ENCODE data around the gene PAPPA. TPM values are rescaled to one million over a fixed set of nuclear protein-coding genes. Genes with fewer than 3 reads are reported as not detected.

Gene PAPPA
- total and polyA plus RNA-seq, 9 of the 15 experiments (the other 6 are each of a cell fraction or from before 2014, with no cell fraction given): 0.06 to 0.18 (median 0.11) TPM

- H3K4me1 ChIP-seq (replicated peaks in 1 of 2; ENCODE audit: control insufficient read depth in 2 of 2, insufficient read depth in 2 of 2, low read length in 2 of 2): no peaks in the 10 kb centered on the region
- CTCF ChIA-PET (ENCODE audit: low intra/inter-chr PET ratio): no interaction called here
- no peak overlapping the region for H3K4me2 ChIP-seq (ENCODE audit: insufficient read depth, low read length)
- BruUV-seq (replicated peaks): no TSS peak
- DNase-seq (ENCODE audit: extremely low read depth in 1 of 4, low spot score in 3 of 4) (no peak), FAIRE-seq (no peak), ATAC-seq (no peak)
- H3K27me3 ChIP-seq (ENCODE audit: control insufficient read depth in 2 of 2, insufficient read depth in 2 of 2, low read length in 2 of 2): no peaks in the 10 kb centered on the region; a peak in 1 of 5 replicates
- no peak for TF ChIP-seq ZNF282 (CRISPR knock-in tag; IDR thresholded peaks at IDR 0.05)
- TF ChIP-seq POLR2H (tag; IDR thresholded peaks at IDR 0.05; ENCODE audit: low read depth): no peak
- TF ChIP-seq LCOR (CRISPR knock-in tag; IDR thresholded peaks at IDR 0.05): no peak
- TF ChIP-seq, protein P1, sequence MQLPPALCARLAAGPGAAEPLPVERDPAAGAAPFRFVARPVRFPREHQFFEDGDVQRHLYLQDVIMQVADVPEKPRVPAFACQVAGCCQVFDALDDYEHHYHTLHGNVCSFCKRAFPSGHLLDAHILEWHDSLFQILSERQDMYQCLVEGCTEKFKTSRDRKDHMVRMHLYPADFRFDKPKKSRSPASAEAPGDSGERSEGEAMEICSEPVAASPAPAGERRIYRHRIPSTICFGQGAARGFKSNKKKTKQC (CRISPR knock-in tag; IDR thresholded peaks at IDR 0.05): no peak
- TF ChIP-seq ZNF561 (CRISPR knock-in tag; conservative IDR thresholded peaks at IDR 0.05): no peak
- no peak for TF ChIP-seq BHLHE40 (IDR thresholded peaks at IDR 0.05; ENCODE audit: low read length)
- peak; percentile 28; the same call in 1 of the 2 replicates for TF ChIP-seq ATF3 (IDR thresholded peaks at IDR 0.05)
- TF ChIP-seq ATF3 (CRISPR knock-in tag; conservative IDR thresholded peaks at IDR 0.05): no peak
- no peak for TF ChIP-seq ARID3B (CRISPR knock-in tag; IDR thresholded peaks at IDR 0.05; ENCODE audit: borderline replicate concordance)
- no peak for TF ChIP-seq RBM34 (IDR thresholded peaks at IDR 0.05; ENCODE audit: borderline replicate concordance, insufficient read depth, low read length)
- 0 out of 2 replicates have a peak, but pooled peaks have one; percentile 13 for TF ChIP-seq NFIC (IDR thresholded peaks at IDR 0.05)
- H2AFZ ChIP-seq (ENCODE audit: low read depth, low read length): no peak overlapping the region
- H3K36me3 ChIP-seq (ENCODE audit: control insufficient read depth, insufficient read depth, low read length): no peaks in the 10 kb centered on the region
- in situ Hi-C loops (cut with MboI): no loop called here
- no peak overlapping the region for H3K4me3 ChIP-seq
- 0% methylated on average over 1 of the region's 1 CpG for WGBS (ENCODE audit: insufficient coverage, low coverage, missing lambda C conversion rate)
- no peaks in the 10 kb centered on the region for H3K9me1 ChIP-seq (ENCODE audit: control insufficient read depth, insufficient read depth, low read length)
- H3K27ac ChIP-seq (ENCODE audit: extremely low read depth, low read depth, low read length): no peak overlapping the region
- H3K9me3 ChIP-seq (replicated peaks; ENCODE audit: control insufficient read depth, insufficient read depth, low read depth, low read length): no peaks in the 10 kb centered on the region
- H4K20me1 ChIP-seq (replicated peaks; ENCODE audit: control insufficient read depth, insufficient read depth, low read length): no peaks in the 10 kb centered on the region
- no peak overlapping the region for H3K9ac ChIP-seq (ENCODE audit: insufficient read depth in 1 of 2, low read depth in 2 of 2, low read length in 2 of 2)
- intact Hi-C loops (cut with micrococcal nuclease): no loop called here
- POLR2A ChIA-PET: no interaction called here
- H3K79me2 ChIP-seq (ENCODE audit: control insufficient read depth, insufficient read depth, low read length): no peaks in the 10 kb centered on the region
Observed at GRCh38 chr9:116174347-116174746, 20.8 kb downstream of the PAPPA start.
